ENCODE measurements around the gene MS4A4A.
"Not testable (repeated sequence)": the region's sequence is repeated elsewhere in the genome, so short reads cannot be mapped to it uniquely, and the experiment has no call there.

The MS4A4A gene

DNA sequence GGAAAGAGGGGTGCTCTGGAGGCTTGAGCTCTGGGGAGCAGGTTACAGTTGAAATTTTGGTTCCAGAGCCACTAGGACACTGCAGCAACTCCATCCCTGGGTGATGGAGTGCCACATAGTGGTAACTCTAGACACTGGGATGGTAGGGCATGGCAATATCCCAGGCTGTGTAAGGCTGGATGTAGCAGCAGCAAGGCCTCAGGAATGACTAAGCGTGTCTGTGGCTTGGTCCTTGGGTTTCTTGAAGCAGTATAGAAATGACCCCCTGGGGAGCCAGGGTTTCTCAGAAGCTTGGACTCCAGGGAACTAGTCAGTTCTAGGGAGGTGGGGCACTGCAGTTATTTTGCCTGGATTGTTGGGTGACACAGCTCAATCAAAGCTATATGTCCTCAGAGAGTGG is 8.1 kb downstream of the MS4A4A start:
- Mint-ChIP-seq H3K36me3 (ENCODE audit: low read depth) (no peaks in the 10 kb centered on the region), H3K4me1 (no peaks in the 10 kb centered on the region), H3K9me3 (peaks cover 6% of the 10 kb centered on the region), H3K27me3 (ENCODE audit: low read depth) (peaks cover 7% of the 10 kb centered on the region), H3K4me3 (no peak overlapping the region), H3K27ac (no peak overlapping the region)
- TF ChIP-seq, protein P1, sequence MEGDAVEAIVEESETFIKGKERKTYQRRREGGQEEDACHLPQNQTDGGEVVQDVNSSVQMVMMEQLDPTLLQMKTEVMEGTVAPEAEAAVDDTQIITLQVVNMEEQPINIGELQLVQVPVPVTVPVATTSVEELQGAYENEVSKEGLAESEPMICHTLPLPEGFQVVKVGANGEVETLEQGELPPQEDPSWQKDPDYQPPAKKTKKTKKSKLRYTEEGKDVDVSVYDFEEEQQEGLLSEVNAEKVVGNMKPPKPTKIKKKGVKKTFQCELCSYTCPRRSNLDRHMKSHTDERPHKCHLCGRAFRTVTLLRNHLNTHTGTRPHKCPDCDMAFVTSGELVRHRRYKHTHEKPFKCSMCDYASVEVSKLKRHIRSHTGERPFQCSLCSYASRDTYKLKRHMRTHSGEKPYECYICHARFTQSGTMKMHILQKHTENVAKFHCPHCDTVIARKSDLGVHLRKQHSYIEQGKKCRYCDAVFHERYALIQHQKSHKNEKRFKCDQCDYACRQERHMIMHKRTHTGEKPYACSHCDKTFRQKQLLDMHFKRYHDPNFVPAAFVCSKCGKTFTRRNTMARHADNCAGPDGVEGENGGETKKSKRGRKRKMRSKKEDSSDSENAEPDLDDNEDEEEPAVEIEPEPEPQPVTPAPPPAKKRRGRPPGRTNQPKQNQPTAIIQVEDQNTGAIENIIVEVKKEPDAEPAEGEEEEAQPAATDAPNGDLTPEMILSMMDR (IDR thresholded peaks at IDR 0.05; ENCODE audit: unreplicated experiment in 3 of 3): no peak

DNA sequence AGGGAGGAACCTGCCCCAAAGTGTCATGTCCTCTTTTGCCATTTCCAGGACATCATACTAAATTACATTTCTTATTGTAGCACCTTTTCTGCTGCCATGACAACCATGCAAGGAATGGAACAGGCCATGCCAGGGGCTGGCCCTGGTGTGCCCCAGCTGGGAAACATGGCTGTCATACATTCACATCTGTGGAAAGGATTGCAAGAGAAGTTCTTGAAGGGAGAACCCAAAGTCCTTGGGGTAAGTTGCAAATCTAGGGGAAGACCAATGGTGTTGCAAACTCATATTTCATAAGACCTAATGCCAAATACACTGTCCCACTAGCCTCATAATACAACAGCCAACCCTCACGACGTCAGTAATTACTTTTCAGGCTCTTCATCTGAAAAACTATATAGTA is 11.7 kb downstream of the MS4A4A start:
- H3K4me3 Mint-ChIP-seq: no peak overlapping the region

DNA sequence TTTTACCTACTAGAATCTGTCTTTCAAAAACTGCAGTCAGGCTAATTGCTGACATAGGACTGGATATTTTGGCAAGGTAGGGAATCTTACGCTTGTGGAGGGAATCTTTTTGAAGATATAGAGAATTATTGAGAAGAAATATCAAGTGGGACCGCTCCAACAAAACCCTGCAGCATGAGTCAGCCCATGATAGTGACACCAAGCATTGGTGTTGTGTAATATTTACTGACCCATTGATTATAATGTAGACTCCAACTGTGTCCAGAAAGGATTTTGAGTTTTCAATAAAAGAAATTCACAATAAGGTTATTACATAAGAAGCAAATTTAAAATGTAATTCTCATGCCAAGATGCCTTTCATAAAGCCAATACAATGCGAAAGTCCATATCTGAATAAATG is 20.7 kb downstream of the MS4A4A start:
- no peaks in the 10 kb centered on the region for H3K9me3 Mint-ChIP-seq
- no peak overlapping the region for H3K27ac Mint-ChIP-seq
- H3K4me1 Mint-ChIP-seq: no peaks in the 10 kb centered on the region
- H3K4me3 Mint-ChIP-seq: no peak overlapping the region
- TF ChIP-seq, protein P1 (IDR thresholded peaks at IDR 0.05; ENCODE audit: unreplicated experiment in 3 of 3): no peak
- peaks cover 4% of the 10 kb centered on the region for H3K27me3 Mint-ChIP-seq (ENCODE audit: low read depth)
- no peaks in the 10 kb centered on the region for H3K36me3 Mint-ChIP-seq (ENCODE audit: low read depth)

More for the DNA sequence above, 11.7 kb downstream of the MS4A4A start:
- Mint-ChIP-seq H3K27ac (no peak overlapping the region), H3K27me3 (ENCODE audit: low read depth) (peaks cover 7% of the 10 kb centered on the region), H3K9me3 (peaks cover 6% of the 10 kb centered on the region), H3K36me3 (ENCODE audit: low read depth) (no peaks in the 10 kb centered on the region), H3K4me1 (no peaks in the 10 kb centered on the region)
- TF ChIP-seq, protein P1 (IDR thresholded peaks at IDR 0.05; ENCODE audit: unreplicated experiment in 3 of 3): no peak

DNA sequence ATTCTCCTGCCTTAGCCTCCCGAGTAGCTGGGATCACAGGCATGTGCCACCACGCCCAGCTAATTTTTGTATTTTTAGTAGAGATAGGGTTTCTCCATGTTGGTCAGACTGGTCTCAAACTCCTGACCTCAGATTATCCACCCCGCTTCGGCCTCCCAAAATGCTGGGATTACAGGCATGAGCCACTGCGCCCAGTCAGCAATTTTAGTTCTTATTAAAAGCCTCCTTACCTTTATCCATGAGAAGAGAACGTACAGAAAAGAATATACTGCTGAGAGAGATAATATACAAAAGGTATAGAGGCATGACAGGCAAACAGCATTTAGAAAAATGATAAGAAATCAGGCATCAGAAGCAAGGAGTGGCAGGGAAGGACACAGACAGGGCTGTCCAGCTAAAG is 21.4 kb downstream of the MS4A4A start:
- not testable (repeated sequence) for H3K4me3 Mint-ChIP-seq; H3K36me3 Mint-ChIP-seq (ENCODE audit: low read depth); H3K9me3 Mint-ChIP-seq; H3K27me3 Mint-ChIP-seq (ENCODE audit: low read depth); H3K27ac Mint-ChIP-seq; H3K4me1 Mint-ChIP-seq

DNA sequence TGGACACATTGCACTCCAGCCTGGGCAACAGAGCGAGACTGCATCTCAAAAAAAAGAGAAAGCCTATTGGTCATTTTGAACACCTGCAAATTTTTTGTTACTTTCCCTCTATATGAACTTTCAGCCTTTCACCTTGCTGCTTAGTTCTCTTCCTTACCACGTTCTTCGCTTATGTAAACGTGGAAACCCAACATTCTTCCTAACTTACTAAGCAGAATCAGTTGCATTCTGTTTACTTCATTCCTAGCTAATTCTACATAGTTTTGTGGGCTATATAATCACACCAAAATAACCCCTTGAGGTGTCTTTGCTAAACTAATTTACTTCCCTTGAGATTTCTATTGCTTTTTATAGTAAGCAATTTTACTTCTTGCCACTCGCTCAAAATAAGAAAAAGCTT is 23.2 kb downstream of the MS4A4A start:
- H3K27me3 Mint-ChIP-seq (ENCODE audit: low read depth): peaks cover 4% of the 10 kb centered on the region
- no peaks in the 10 kb centered on the region for H3K9me3 Mint-ChIP-seq

DNA sequence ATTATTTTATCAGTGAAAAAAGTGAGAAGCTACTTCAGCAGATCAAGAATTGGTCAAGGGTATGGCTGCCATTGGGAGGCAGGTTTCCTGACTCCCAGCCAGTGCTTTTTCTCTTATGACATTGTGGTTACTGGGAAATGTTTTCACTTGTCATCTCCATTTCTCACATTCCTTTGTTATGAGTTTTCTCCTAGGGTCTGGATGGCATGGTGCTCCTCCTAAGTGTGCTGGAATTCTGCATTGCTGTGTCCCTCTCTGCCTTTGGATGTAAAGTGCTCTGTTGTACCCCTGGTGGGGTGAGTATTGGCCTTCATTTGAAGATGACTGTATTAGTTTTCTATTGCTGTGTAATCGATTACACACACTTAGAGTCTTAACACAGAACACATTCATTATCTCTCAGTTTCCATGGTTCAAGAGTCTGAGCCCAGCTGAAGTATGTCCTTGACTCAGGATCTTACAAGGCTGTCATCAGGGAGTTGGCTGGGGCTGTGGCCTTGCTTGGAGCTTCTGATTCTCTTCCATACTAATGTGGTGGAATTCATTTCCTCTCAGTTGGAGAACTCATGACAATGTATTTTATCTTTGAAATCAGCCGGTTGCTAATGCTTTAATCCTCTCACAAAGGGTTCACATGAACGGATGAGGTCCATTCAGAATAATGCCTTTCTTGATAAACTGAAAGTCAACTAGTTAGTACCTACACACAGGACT is 25.6 kb downstream of the MS4A4A start:
- no peak overlapping the region for H3K4me3 Mint-ChIP-seq
- peaks cover 4% of the 10 kb centered on the region for H3K27me3 Mint-ChIP-seq (ENCODE audit: low read depth)
- TF ChIP-seq, protein P1 (IDR thresholded peaks at IDR 0.05; ENCODE audit: unreplicated experiment in 3 of 3): no peak
- H3K27ac Mint-ChIP-seq: no peak overlapping the region
- no peaks in the 10 kb centered on the region for H3K9me3 Mint-ChIP-seq
- no peaks in the 10 kb centered on the region for H3K36me3 Mint-ChIP-seq (ENCODE audit: low read depth)
- H3K4me1 Mint-ChIP-seq: no peaks in the 10 kb centered on the region

More for the DNA sequence above, 23.2 kb downstream of the MS4A4A start:
- Mint-ChIP-seq H3K36me3 (ENCODE audit: low read depth) (no peaks in the 10 kb centered on the region), H3K4me1 (no peaks in the 10 kb centered on the region), H3K4me3 (no peak overlapping the region), H3K27ac (no peak overlapping the region)
- TF ChIP-seq, protein P1 (IDR thresholded peaks at IDR 0.05; ENCODE audit: unreplicated experiment in 3 of 3): no peak

Data from nephron (organoid).